K562 (cell line): Measurements from ENCODE around the gene CELSR2. TPM values are rescaled to one million over a fixed set of nuclear protein-coding genes. Genes with fewer than 3 reads are reported as not detected.

Experiments used
- ATAC-seq: fragments of 200-7000 bp; cut with Tn5 transposase; 3 replicates; pipeline ENCODE4 v1.9.1; 2020; ENCODE audit warnings: moderate library complexity
- BruUV-seq: library from RNA; stranded (reverse); fragments of 400-500 nt; replicated peaks from 2 replicates; lab custom pipeline; 2021; lab: Mats Ljungman, UMichigan
- CTCF ChIA-PET: fragments of 300-600 bp; formaldehyde crosslinking; extraction: SDS; loops from one replicate; lab custom pipeline; 2021; ENCODE audit warnings: low intra/inter-chr PET ratio; lab: Yijun Ruan, JAX
- POLR2A ChIA-PET: fragments of 300-600, 350-650 bp; sonication (Branson Sonifier 250); formaldehyde crosslinking; extraction: SDS; loops from one replicate; lab custom pipeline; 2021; ENCODE audit warnings: antibody characterized with exemption, inconsistent platforms; lab: Yijun Ruan, JAX
- DNase-seq, 4 experiments: peaks; one replicate each; pipeline versions ENCODE4 v3.0.0 to v3.0.0-alpha.2; 2011 to 2018; ENCODE audit warnings: low spot score in 3 of 4, mixed read lengths in 3 of 4; ENCODE audit errors: extremely low read depth in 1 of 4
- FAIRE-seq: peaks from 2 replicates; lab custom pipeline; 2011; peaks lifted over from hg19 to GRCh38; lab: Jason Lieb, UNC
- H2AFZ ChIP-seq: 2 replicates; pipeline ENCODE4 v1.6.0; 2011; ENCODE audit warnings: low read depth, low read length, control low read depth, inconsistent platforms
- H3K27ac ChIP-seq: fragments of 200-600 bp; 3 replicates; pipeline ENCODE4 v1.8.0; 2011; ENCODE audit warnings: low read depth, mild to moderate bottlenecking, control low read depth, inconsistent platforms, low read length, moderate library complexity, mixed read lengths; ENCODE audit errors: extremely low read depth
- H3K27me3 ChIP-seq, 2 experiments: fragments of 300-600 bp in 1 of 2; 2 replicates in 1 of 2; 3 replicates in 1 of 2; pipeline versions ENCODE4 v1.6.0 to v1.8.0; 2011; ENCODE audit warnings: inconsistent platforms in 2 of 2, low read length in 2 of 2, mild to moderate bottlenecking in 1 of 2, mixed read lengths in 1 of 2, moderate library complexity in 1 of 2; ENCODE audit not compliant: control insufficient read depth in 2 of 2, insufficient read depth in 2 of 2
- H3K36me3 ChIP-seq: fragments of 300-600 bp; 3 replicates; pipeline ENCODE4 v1.8.0; 2011; ENCODE audit warnings: mild to moderate bottlenecking, low read length, inconsistent platforms; ENCODE audit not compliant: control insufficient read depth, insufficient read depth
- H3K4me1 ChIP-seq, 2 experiments: fragments of 200-600 bp in 1 of 2; replicated peaks in 1 of 2; 2 replicates in 1 of 2; 3 replicates in 1 of 2; pipeline versions ENCODE4 v1.5.1 to v1.8.0; 2011; ENCODE audit warnings: inconsistent platforms in 2 of 2, low read length in 2 of 2, mild to moderate bottlenecking in 1 of 2, mixed read lengths in 1 of 2, moderate library complexity in 1 of 2; ENCODE audit not compliant: control insufficient read depth in 2 of 2, insufficient read depth in 2 of 2
- H3K4me2 ChIP-seq: 2 replicates; pipeline ENCODE4 v1.6.1; 2011; ENCODE audit warnings: low read length, control low read depth, inconsistent platforms, mixed read lengths; ENCODE audit not compliant: insufficient read depth
- H3K4me3 ChIP-seq: fragments of 200-600 bp; sonication (generic), shearing (Covaris generic); 2 replicates; pipeline ENCODE4 v1.5.1; 2016; ENCODE audit warnings: control low read depth, inconsistent platforms
- H3K79me2 ChIP-seq: fragments of 200-600 bp; 3 replicates; pipeline ENCODE4 v1.8.0; 2011; ENCODE audit warnings: low read length, inconsistent platforms; ENCODE audit not compliant: control insufficient read depth, insufficient read depth
- H3K9ac ChIP-seq, 2 experiments: 2 replicates each; pipeline versions ENCODE4 v1.6.0 to v1.6.1; 2011; ENCODE audit warnings: low read depth in 2 of 2, low read length in 2 of 2, control low read depth in 1 of 2, inconsistent platforms in 1 of 2, mild to moderate bottlenecking in 1 of 2, mixed read lengths in 1 of 2; ENCODE audit not compliant: insufficient read depth in 1 of 2
- H3K9me1 ChIP-seq: one replicate; pipeline ENCODE4 v1.6.0; 2011; ENCODE audit warnings: inconsistent platforms, mild to moderate bottlenecking, low read length, moderate library complexity; ENCODE audit not compliant: control insufficient read depth, insufficient read depth
- H3K9me3 ChIP-seq: replicated peaks from 2 replicates; pipeline ENCODE4 v1.5.1; 2011; ENCODE audit warnings: low read depth, low read length, inconsistent platforms; ENCODE audit not compliant: control insufficient read depth, insufficient read depth
- H4K20me1 ChIP-seq: replicated peaks from 2 replicates; pipeline ENCODE4 v1.6.1; 2011; ENCODE audit warnings: low read length, inconsistent platforms, mixed read lengths; ENCODE audit not compliant: control insufficient read depth, insufficient read depth
- IRF1 ChIP-seq: sonication (generic); formaldehyde crosslinking; IDR thresholded peaks from 2 replicates; pipeline ENCODE4 v1.8.0; 2022; ENCODE audit warnings: missing genetic modification reagents, mild to moderate bottlenecking, borderline replicate concordance
- MCM7 ChIP-seq, 2 experiments: fragments of 450-650 bp; IDR thresholded peaks; 2 replicates each; pipeline ENCODE4 v1.6.1; 2016 to 2018
- MLX ChIP-seq, 2 experiments: fragments of 450-650 bp in 1 of 2; sonication (generic) in 1 of 2; formaldehyde crosslinking; conservative IDR thresholded peaks; 2 replicates each; pipeline versions ENCODE4 v1.4.0 to v1.8.1; 2020 to 2022; ENCODE audit warnings: mild to moderate bottlenecking in 1 of 2, missing genetic modification reagents in 1 of 2
- NCOA6 ChIP-seq: fragments of 450-650 bp; IDR thresholded peaks from 2 replicates; pipeline ENCODE4 v1.6.1; 2017; ENCODE audit warnings: mild to moderate bottlenecking
- NEUROD1 ChIP-seq: fragments of 150-350 bp; IDR thresholded peaks from 2 replicates; pipeline ENCODE4 v1.6.1; 2014; ENCODE audit warnings: borderline replicate concordance, low read length, low read depth; ENCODE audit not compliant: partially characterized antibody
- PCBP1 ChIP-seq: fragments of 200-400 bp; formaldehyde crosslinking; IDR thresholded peaks from 2 replicates; pipeline ENCODE4 v1.6.1; 2018; ENCODE audit warnings: mild to moderate bottlenecking, low read depth, low read length; ENCODE audit not compliant: poor library complexity, severe bottlenecking
- PHF8 ChIP-seq: fragments of 200-600 bp; sonication (generic); IDR thresholded peaks from 2 replicates; pipeline ENCODE4 v1.6.1; 2012; ENCODE audit warnings: mixed run types, mild to moderate bottlenecking, inconsistent platforms, low read length, moderate library complexity, borderline replicate concordance
- SAFB ChIP-seq: fragments of 200-400 bp; formaldehyde crosslinking; IDR thresholded peaks from 2 replicates; pipeline ENCODE4 v1.6.1; 2017; ENCODE audit warnings: low read depth, low read length, borderline replicate concordance
- TAL1 ChIP-seq: fragments of 450-650 bp; IDR thresholded peaks from 2 replicates; pipeline ENCODE4 v1.6.1; 2016; ENCODE audit warnings: mild to moderate bottlenecking
- TEAD4 ChIP-seq, 2 experiments: sonication (generic) in 1 of 2; formaldehyde crosslinking in 1 of 2; IDR thresholded peaks; 2 replicates each; pipeline versions ENCODE4 v1.6.1 to v1.8.0; 2012 to 2022; ENCODE audit warnings: borderline replicate concordance in 1 of 2, inconsistent platforms in 1 of 2, low read length in 1 of 2, mild to moderate bottlenecking in 1 of 2, missing genetic modification reagents in 1 of 2
- ZNF280A ChIP-seq: fragments of 450-650 bp; IDR thresholded peaks from 2 replicates; pipeline ENCODE4 v1.6.1; 2018; ENCODE audit warnings: mild to moderate bottlenecking, low read depth; ENCODE audit not compliant: partially characterized antibody
- ZNF41 ChIP-seq: fragments of 250-450 bp; sonication (Bioruptor Pico); conservative IDR thresholded peaks from 2 replicates; pipeline ENCODE4 v1.4.0; 2020; ENCODE audit warnings: mild to moderate bottlenecking
- WGBS: fragments of 100-300 bp; shearing (Covaris generic); methylation state at CpG from one replicate; pipeline ENCODE4 v1.1.6; 2016; ENCODE audit warnings: low coverage, mixed read lengths; ENCODE audit not compliant: insufficient coverage; ENCODE audit errors: missing lambda C conversion rate; 5-methylcytosine and 5-hydroxymethylcytosine counted together
- in situ Hi-C: fragments of 300-500 bp; cut with MboI; formaldehyde crosslinking; loops from 4 replicates; pipeline ENCODE4 v1.15.0; 2018; ENCODE audit warnings: inconsistent platforms, mixed read lengths
- intact Hi-C: fragments of 100-400 bp; cut with micrococcal nuclease; formaldehyde crosslinking; loops from 2 replicates; pipeline ENCODE4 v1.14.2; 2022
- polyA plus RNA-seq, 8 experiments: library from polyadenylated mRNA; depleted of rRNA in 4 of 8; stranded (reverse) in 5 of 8; unstranded in 3 of 8; fragments of >200 nt; fragmentation: Nextera tagmentation in 2 of 8; fragmentation: Illumina TruSeq in 1 of 8; extraction: Ambion mirVana in 2 of 8; extraction: Trizol in 1 of 8; gene quantifications; 2 replicates each; pipeline versions ENCODE4 v1.2.1 to v1.2.3, GENCODE V29; 2011 to 2014; ENCODE audit warnings: inconsistent platforms in 1 of 8, missing spikeins in 1 of 8
- total RNA-seq, 7 experiments: library from RNA; depleted of rRNA in 6 of 7; stranded (reverse); fragments of >200 nt in 6 of 7; fragmentation: Illumina TruSeq in 2 of 7; extraction: Trizol in 2 of 7; gene quantifications; 2 replicates each; pipeline versions ENCODE4 v1.2.1 to v1.2.3, GENCODE V29; 2011 to 2021; ENCODE audit warnings: low replicate concordance in 1 of 7

The CELSR2 gene
- total and polyA plus RNA-seq, 9 of the 15 experiments (the other 6 are each of a cell fraction or from before 2014, with no cell fraction given), result 0.31 to 21.9 (median 4.2) TPM

GRCh38 chr1:109315288-109315687 lies 65.9 kb downstream of the CELSR2 start:
- CTCF ChIA-PET, result no interaction called here

More at GRCh38 chr1:109315288-109315687, 65.9 kb downstream of the CELSR2 start:
- H3K9me1 ChIP-seq, result no peaks in the 10 kb centered on the region
- H3K4me1 ChIP-seq, result peaks cover 0 to 3% of the 10 kb centered on the region in 2 experiments; a peak in 1 of 5 replicates
- no peak overlapping the region for H3K9ac ChIP-seq
- intact Hi-C loops, result no loop called here
- no peak overlapping the region for H3K4me3 ChIP-seq
- ATAC-seq (no peak), FAIRE-seq (no peak), DNase-seq (no peak)
- 94% methylated on average over 4 of the region's 4 CpGs for WGBS
- in situ Hi-C loops, result no loop called here
- BruUV-seq, result no TSS peak
- TF ChIP-seq NCOA6, result no peak
- no peak for TF ChIP-seq PHF8
- no peak for TF ChIP-seq NEUROD1
- TF ChIP-seq PCBP1, result no peak
- no peak for TF ChIP-seq TAL1
- no peak for TF ChIP-seq MLX (CRISPR knock-in tag; conservative IDR thresholded peaks at IDR 0.05)
- no peak for TF ChIP-seq ZNF41 (CRISPR knock-in tag)
- TF ChIP-seq IRF1 (CRISPR knock-in tag), result no peak
- TF ChIP-seq MCM7 (IDR thresholded peaks at IDR 0.05), result no peak
- no peak for TF ChIP-seq SAFB
- TF ChIP-seq TEAD4 (IDR thresholded peaks at IDR 0.05; ENCODE audit: low read length), result no peak
- TF ChIP-seq TEAD4 (CRISPR knock-in tag; IDR thresholded peaks at IDR 0.05; ENCODE audit: borderline replicate concordance), result no peak
- no peak for TF ChIP-seq ZNF280A
- H2AFZ ChIP-seq, result no peak overlapping the region
- H3K36me3 ChIP-seq, result peaks cover 89% of the 10 kb centered on the region
- POLR2A ChIA-PET, result interaction anchor here (0.6 to 6.0 kb wide), 3 partner anchors 9 to 103 kb away, joined by 3 to 62 read pairs (median 4); partner anchors contain the start of gene MYBPHL
- H3K9me3 ChIP-seq, result no peaks in the 10 kb centered on the region
- no peak overlapping the region for H3K4me2 ChIP-seq
- H3K27me3 ChIP-seq, result no peaks in the 10 kb centered on the region
- no peaks in the 10 kb centered on the region for H3K79me2 ChIP-seq
- H4K20me1 ChIP-seq, result no peaks in the 10 kb centered on the region
- no peak overlapping the region for H3K27ac ChIP-seq
